HEK293T (cell line): ENCODE data around the gene ZNF622.

Experiments
- ARNT ChIP-seq: fragments of 450-650 bp; IDR thresholded peaks from 2 replicates; pipeline ENCODE4 v1.6.1; 2017; ENCODE audit warnings: mild to moderate bottlenecking
- BHLHE40 ChIP-seq: fragments of 450-650 bp; IDR thresholded peaks from 2 replicates; pipeline ENCODE4 v1.6.1; 2016; ENCODE audit warnings: mild to moderate bottlenecking, moderate library complexity, borderline replicate concordance
- ELF4 ChIP-seq: fragments of 450-650 bp; IDR thresholded peaks from 2 replicates; pipeline ENCODE4 v1.6.1; 2017; ENCODE audit warnings: antibody characterized with exemption
- FOXA1 ChIP-seq: fragments of 450-650 bp; IDR thresholded peaks from 2 replicates; pipeline ENCODE4 v1.6.1; 2016; ENCODE audit warnings: mild to moderate bottlenecking
- FOXK2 ChIP-seq: fragments of 450-650 bp; IDR thresholded peaks from 2 replicates; pipeline ENCODE4 v1.6.1; 2016; ENCODE audit warnings: mild to moderate bottlenecking
- FOXM1 ChIP-seq: fragments of 450-650 bp; IDR thresholded peaks from 2 replicates; pipeline ENCODE4 v1.6.1; 2017; ENCODE audit warnings: mild to moderate bottlenecking, borderline replicate concordance
- HDGF ChIP-seq: fragments of 450-650 bp; IDR thresholded peaks from 2 replicates; pipeline ENCODE4 v1.6.1; 2017; ENCODE audit warnings: antibody characterized with exemption, borderline replicate concordance
- L3MBTL2 ChIP-seq: fragments of 450-650 bp; conservative IDR thresholded peaks from 2 replicates; pipeline ENCODE4 v1.6.1; 2016; ENCODE audit warnings: mild to moderate bottlenecking
- SP1 ChIP-seq: fragments of 450-650 bp; IDR thresholded peaks from 2 replicates; pipeline ENCODE4 v1.6.1; 2017
- SUZ12 ChIP-seq: fragments of 450-650 bp; IDR thresholded peaks from 2 replicates; pipeline ENCODE4 v1.6.1; 2016; ENCODE audit warnings: mild to moderate bottlenecking

DNA sequence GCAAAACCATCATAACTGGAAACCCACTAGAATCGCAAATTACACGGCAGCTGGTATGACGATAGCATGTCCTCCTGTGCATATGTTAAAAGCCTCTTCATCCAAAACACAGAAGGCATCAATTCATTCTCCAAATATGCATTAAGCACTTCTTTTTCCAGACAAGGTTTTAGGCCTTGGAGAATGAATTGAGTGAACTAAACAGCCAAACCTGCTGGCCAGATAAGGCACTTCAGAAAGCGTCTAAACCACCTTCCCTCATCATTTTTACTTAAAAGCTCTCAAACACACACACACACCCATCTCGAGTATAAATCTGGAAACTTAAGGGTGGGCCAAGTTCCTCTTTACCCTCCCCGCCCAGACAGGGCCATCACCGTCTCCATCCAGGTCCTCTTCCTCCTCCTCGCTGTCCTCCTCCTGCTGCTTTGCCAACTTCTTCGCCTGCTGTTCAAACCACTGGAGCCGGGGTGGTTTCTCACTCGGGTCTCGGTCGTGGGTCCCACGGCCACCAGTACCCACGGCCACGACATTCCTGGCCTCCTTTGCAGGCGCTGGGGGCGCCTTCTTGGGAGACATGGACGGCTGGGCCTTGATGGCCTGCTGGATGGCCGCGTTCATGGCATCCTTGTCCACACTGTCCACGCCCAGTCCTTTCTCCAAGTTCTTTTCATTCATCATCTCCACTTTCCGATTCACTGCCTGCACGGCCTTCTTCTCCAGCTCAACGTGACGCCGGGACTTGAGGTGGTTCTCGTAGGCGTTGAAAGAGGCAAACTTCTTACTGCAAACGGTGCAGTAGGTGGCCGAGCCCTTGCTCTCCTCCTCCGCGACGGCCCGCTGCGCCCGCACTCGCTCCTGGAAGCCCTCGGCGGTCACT, 696 bp downstream of the ZNF622 start:
- TF ChIP-seq HDGF, result no peak
- TF ChIP-seq ELF4, result no peak
- no peak for TF ChIP-seq SUZ12
- TF ChIP-seq FOXK2, result no peak
- TF ChIP-seq FOXM1, result no peak
- no peak for TF ChIP-seq ARNT
- no peak for TF ChIP-seq SP1
- TF ChIP-seq L3MBTL2, result no peak
- TF ChIP-seq FOXA1, result no peak
- TF ChIP-seq BHLHE40, result no peak
